Middle frontal gyrus (tissue), 1 donor: Measurements from ENCODE around the gene CPLX1.
"Not testable (repeated sequence)": the region's sequence is repeated elsewhere in the genome, so short reads cannot be mapped to it uniquely, and the experiment has no call there.

Experiments
- DNase-seq: peaks from one replicate; pipeline ENCODE4 v3.0.0-alpha.2; 2015; ENCODE audit warnings: low spot score; ENCODE audit errors: extremely low spot score

Gene CPLX1

GRCh38 chr4:820230-821172 is 5.4 kb downstream of the CPLX1 start:
- DNase-seq, result no peak

- no peak for DNase-seq
Observed at GRCh38 chr4:819401-820229, 6.3 kb downstream of the CPLX1 start.

- DNase-seq, result no peak
Observed at GRCh38 chr4:818106-818921, 7.6 kb downstream of the CPLX1 start.

- no peak for DNase-seq
Observed at GRCh38 chr4:815464-816146, 10.3 kb downstream of the CPLX1 start.

- no peak for DNase-seq
Observed at GRCh38 chr4:814312-814850, 11.5 kb downstream of the CPLX1 start.

GRCh38 chr4:813900-814299 is 12.0 kb downstream of the CPLX1 start:
- DNase-seq, result no peak

- peak; percentile 27 for DNase-seq
Observed at GRCh38 chr4:808860-809570, 16.9 kb downstream of the CPLX1 start.

- DNase-seq, result no peak
Observed at GRCh38 chr4:807792-808191, 18.1 kb downstream of the CPLX1 start.

GRCh38 chr4:806979-807378 is 18.9 kb downstream of the CPLX1 start:
- not testable (repeated sequence) for DNase-seq

GRCh38 chr4:804804-805203 is 21.1 kb downstream of the CPLX1 start:
- no peak for DNase-seq

- no peak for DNase-seq
Observed at GRCh38 chr4:803884-804283, 22.0 kb downstream of the CPLX1 start.

GRCh38 chr4:801436-802124 is 24.3 kb downstream of the CPLX1 start:
- DNase-seq, result no peak

- DNase-seq, result no peak
Observed at GRCh38 chr4:797066-797465, 28.9 kb downstream of the CPLX1 start.

GRCh38 chr4:796206-796605 is 29.7 kb downstream of the CPLX1 start:
- no peak for DNase-seq

- no peak for DNase-seq
Observed at GRCh38 chr4:795726-796119, 30.2 kb downstream of the CPLX1 start.

GRCh38 chr4:794900-795725 is 30.8 kb downstream of the CPLX1 start:
- no peak for DNase-seq

GRCh38 chr4:793941-794621 is 31.8 kb downstream of the CPLX1 start:
- no peak for DNase-seq
